Measurements from ENCODE around the gene NMRAL1. TPM values are rescaled to one million over a fixed set of nuclear protein-coding genes. Genes with fewer than 3 reads are reported as not detected.

Gene NMRAL1
- total RNA-seq, 1 donor from 2014 or later, result 47.1 TPM

GRCh38 chr16:4499196-4499555, 24.8 kb upstream of the NMRAL1 start:
- Mint-ChIP-seq H3K9me3 (no peaks in the 10 kb centered on the region), H3K27me3 (ENCODE audit: insufficient read depth, low read depth) (peaks cover 2% of the 10 kb centered on the region), H3K36me3 (no peaks in the 10 kb centered on the region), H3K27ac (no peak overlapping the region), H3K4me3 (no peak overlapping the region), H3K4me1 (peaks cover 25% of the 10 kb centered on the region)
- no peak for DNase-seq (ENCODE audit: low spot score)
- H2AFZ ChIP-seq (replicated peaks), result no peak overlapping the region
- H3K4me3 ChIP-seq, result no peak overlapping the region
- H3K4me1 ChIP-seq, result peaks cover 15% of the 10 kb centered on the region
- TF ChIP-seq EZH2 (IDR thresholded peaks at IDR 0.05) (no peak), CTCF (IDR thresholded peaks at IDR 0.05) (no peak), EZH2phosphoT487 (IDR thresholded peaks at IDR 0.05) (no peak)
- H3K79me2 ChIP-seq (ENCODE audit: low read depth), result peaks cover 5% of the 10 kb centered on the region
- no peaks in the 10 kb centered on the region for H3K27me3 ChIP-seq
- H3K9ac ChIP-seq, result no peak overlapping the region
- no peaks in the 10 kb centered on the region for H3K36me3 ChIP-seq
- H3K9me3 ChIP-seq (ENCODE audit: low read depth), result no peaks in the 10 kb centered on the region
- no peak overlapping the region for H3K27ac ChIP-seq
- peaks cover 4% of the 10 kb centered on the region for H4K20me1 ChIP-seq (ENCODE audit: low read depth)
- no peaks in the 10 kb centered on the region for H3F3A ChIP-seq (ENCODE audit: low read depth)
- H3K4me2 ChIP-seq, result no peak overlapping the region

DNA sequence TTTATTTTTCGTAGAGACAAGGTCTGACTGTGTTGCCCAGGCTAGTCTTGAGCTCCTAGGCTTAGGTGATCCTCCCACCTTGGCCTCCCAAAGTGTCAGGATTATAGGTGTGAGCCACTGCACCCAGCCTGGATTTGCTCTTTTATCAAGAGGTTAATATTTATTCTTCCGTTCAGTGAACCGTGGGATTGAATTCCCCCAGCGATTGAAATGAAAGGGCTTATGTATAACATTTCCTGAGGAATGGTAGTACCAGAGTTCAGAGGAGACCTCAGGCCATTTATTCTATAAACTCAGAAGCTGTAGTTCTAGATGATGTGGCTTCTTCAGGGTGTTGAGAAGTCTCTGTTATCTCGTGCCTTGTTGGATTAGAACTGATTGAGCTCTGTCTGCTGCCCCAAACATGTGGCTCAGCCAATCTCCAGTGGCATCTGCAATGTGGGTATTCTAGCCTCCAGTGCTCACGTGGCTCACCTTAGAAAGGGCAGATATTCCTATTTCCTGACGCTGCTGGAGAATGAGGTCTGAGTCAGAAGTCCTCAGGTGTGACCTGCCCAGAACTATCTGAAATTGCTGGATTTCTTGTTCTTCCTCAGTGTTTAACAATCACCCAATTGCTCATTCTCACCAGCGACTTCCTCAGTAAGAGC, 24.2 kb upstream of the NMRAL1 start:
- H3F3A ChIP-seq (ENCODE audit: low read depth), result no peaks in the 10 kb centered on the region
- H3K4me3 ChIP-seq, result no peak overlapping the region
- no peaks in the 10 kb centered on the region for H3K36me3 ChIP-seq
- no peak overlapping the region for H2AFZ ChIP-seq (replicated peaks)
- H3K27ac ChIP-seq, result no peak overlapping the region
- H3K4me2 ChIP-seq, result no peak overlapping the region
- TF ChIP-seq EZH2 (IDR thresholded peaks at IDR 0.05) (no peak), EZH2phosphoT487 (IDR thresholded peaks at IDR 0.05) (no peak), CTCF (IDR thresholded peaks at IDR 0.05) (no peak)
- peaks cover 4% of the 10 kb centered on the region for H4K20me1 ChIP-seq (ENCODE audit: low read depth)
- no peaks in the 10 kb centered on the region for H3K36me3 Mint-ChIP-seq
- H3K4me1 ChIP-seq, result peaks cover 15% of the 10 kb centered on the region
- H3K4me1 Mint-ChIP-seq, result peaks cover 25% of the 10 kb centered on the region
- peaks cover 2% of the 10 kb centered on the region for H3K27me3 Mint-ChIP-seq (ENCODE audit: insufficient read depth, low read depth)
- H3K4me3 Mint-ChIP-seq, result no peak overlapping the region
- no peak for DNase-seq (ENCODE audit: low spot score)
- no peaks in the 10 kb centered on the region for H3K9me3 ChIP-seq (ENCODE audit: low read depth)
- H3K27me3 ChIP-seq, result no peaks in the 10 kb centered on the region
- H3K79me2 ChIP-seq (ENCODE audit: low read depth), result peaks cover 5% of the 10 kb centered on the region
- no peaks in the 10 kb centered on the region for H3K9me3 Mint-ChIP-seq
- peak overlapping the region; percentile 80 for H3K27ac Mint-ChIP-seq
- no peak overlapping the region for H3K9ac ChIP-seq

DNA sequence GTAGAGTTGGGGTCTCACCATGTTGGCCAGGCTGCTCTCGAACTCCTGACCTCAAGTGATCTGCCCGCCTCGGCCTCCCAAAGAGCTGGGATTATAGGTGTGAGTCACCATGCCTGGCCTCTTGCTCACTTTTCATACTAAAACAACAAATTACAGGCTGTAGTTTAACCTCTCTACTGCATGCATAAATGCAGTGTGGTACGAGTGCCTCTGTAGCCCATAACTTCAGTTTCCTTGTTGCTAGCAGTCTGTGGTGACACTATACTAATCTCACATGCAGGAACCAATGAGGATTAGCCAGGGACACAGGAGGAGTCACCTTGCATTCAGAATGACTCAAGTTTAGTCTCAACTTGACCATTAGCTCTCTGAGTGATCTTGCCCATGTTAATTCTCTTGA, 21.9 kb upstream of the NMRAL1 start:
- Histone ChIP-seq H3K9me3 (ENCODE audit: low read depth) (no peaks in the 10 kb centered on the region), H3K4me1 (peaks cover 12% of the 10 kb centered on the region), H3K27me3 (no peaks in the 10 kb centered on the region), H3K27ac (no peak overlapping the region), H3K79me2 (ENCODE audit: low read depth) (no peaks in the 10 kb centered on the region), H3K9ac (no peak overlapping the region), H3K4me2 (no peak overlapping the region), H2AFZ (replicated peaks) (no peak overlapping the region), H3K36me3 (no peaks in the 10 kb centered on the region), H4K20me1 (ENCODE audit: low read depth) (no peaks in the 10 kb centered on the region), H3K4me3 (no peak overlapping the region), H3F3A (ENCODE audit: low read depth) (no peaks in the 10 kb centered on the region)
- Mint-ChIP-seq H3K4me1 (peaks cover 20% of the 10 kb centered on the region), H3K9me3 (no peaks in the 10 kb centered on the region), H3K27me3 (ENCODE audit: insufficient read depth, low read depth) (peaks cover 2% of the 10 kb centered on the region), H3K4me3 (no peak overlapping the region), H3K36me3 (no peaks in the 10 kb centered on the region), H3K27ac (no peak overlapping the region)
- DNase-seq (ENCODE audit: low spot score), result no peak
- no peak for TF ChIP-seq EZH2phosphoT487 (IDR thresholded peaks at IDR 0.05)
- TF ChIP-seq CTCF (IDR thresholded peaks at IDR 0.05), result no peak
- TF ChIP-seq EZH2 (IDR thresholded peaks at IDR 0.05), result no peak
